Endothelial cell of umbilical vein (primary cell): Measurements from ENCODE around the gene PRSS33.

Experiments
- EZH2 ChIP-seq: IDR thresholded peaks from 2 replicates; pipeline ENCODE4 v1.6.1; 2012; ENCODE audit warnings: borderline replicate concordance, low read depth, mild to moderate bottlenecking, moderate library complexity, low read length, inconsistent platforms; ENCODE audit not compliant: severe bottlenecking
- JUN ChIP-seq: IDR thresholded peaks from 2 replicates; pipeline ENCODE4 v1.6.1; 2011; ENCODE audit warnings: borderline replicate concordance, low read depth; ENCODE audit not compliant: insufficient read length, insufficient read depth
- TF ChIP-seq, protein P1 (sequence below), 2 donors: IDR thresholded peaks; 1 replicate in 1 of 2; 2 replicates in 1 of 2; pipeline ENCODE4 v1.5.1; 2011; ENCODE audit warnings: low read length in 2 of 2, mild to moderate bottlenecking in 2 of 2, moderate library complexity in 2 of 2, control low read depth in 1 of 2, inconsistent platforms in 1 of 2, low read depth in 1 of 2; ENCODE audit not compliant: insufficient read depth in 1 of 2; ENCODE audit errors: extremely low read depth in 1 of 2

DNA sequence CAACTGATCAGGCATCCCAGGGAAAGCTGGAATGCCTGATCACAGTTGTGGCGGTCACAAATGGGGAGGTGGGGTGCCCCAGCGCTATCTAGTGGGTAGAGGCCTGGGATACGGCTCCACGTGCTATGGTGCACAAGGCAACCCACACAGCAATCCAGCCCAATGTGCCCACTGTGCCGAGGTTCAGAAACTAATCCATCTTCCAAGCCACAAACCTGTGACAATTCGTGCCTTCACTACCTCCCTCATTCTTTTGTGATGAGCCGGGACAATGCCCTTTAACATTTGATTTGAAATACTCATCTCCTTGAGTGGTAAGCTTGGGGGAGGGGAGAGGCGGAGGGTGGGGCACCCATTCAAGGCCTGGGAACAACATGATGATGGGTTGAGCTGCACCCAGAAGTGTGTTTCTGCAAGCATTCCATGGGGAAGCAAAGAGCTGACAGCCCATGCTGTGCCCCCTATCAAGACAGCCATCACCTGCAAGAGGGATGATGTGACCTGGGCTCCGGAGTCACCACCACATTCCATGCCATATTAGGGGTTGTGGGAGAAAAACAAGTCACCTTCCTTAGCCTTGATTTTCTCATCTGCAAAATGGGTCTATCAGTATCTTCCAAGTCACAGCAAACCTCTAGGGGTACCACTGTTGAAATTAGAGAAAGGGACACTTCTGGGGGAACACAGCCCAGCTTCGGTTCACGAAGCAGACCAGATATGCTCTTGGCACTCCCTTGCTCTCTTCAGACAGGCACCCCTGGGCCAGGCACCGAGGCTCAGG lies 14.0 kb downstream of the PRSS33 start:
- TF ChIP-seq JUN (no peak), EZH2 (no peak)
- TF ChIP-seq, protein P1, sequence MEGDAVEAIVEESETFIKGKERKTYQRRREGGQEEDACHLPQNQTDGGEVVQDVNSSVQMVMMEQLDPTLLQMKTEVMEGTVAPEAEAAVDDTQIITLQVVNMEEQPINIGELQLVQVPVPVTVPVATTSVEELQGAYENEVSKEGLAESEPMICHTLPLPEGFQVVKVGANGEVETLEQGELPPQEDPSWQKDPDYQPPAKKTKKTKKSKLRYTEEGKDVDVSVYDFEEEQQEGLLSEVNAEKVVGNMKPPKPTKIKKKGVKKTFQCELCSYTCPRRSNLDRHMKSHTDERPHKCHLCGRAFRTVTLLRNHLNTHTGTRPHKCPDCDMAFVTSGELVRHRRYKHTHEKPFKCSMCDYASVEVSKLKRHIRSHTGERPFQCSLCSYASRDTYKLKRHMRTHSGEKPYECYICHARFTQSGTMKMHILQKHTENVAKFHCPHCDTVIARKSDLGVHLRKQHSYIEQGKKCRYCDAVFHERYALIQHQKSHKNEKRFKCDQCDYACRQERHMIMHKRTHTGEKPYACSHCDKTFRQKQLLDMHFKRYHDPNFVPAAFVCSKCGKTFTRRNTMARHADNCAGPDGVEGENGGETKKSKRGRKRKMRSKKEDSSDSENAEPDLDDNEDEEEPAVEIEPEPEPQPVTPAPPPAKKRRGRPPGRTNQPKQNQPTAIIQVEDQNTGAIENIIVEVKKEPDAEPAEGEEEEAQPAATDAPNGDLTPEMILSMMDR (IDR thresholded peaks at IDR 0.05; ENCODE audit: extremely low read depth in 1 of 2, insufficient read depth in 1 of 2, low read depth in 1 of 2, low read length in 2 of 2), result no peak
